Measurements from ENCODE around the gene IL31.

DNA sequence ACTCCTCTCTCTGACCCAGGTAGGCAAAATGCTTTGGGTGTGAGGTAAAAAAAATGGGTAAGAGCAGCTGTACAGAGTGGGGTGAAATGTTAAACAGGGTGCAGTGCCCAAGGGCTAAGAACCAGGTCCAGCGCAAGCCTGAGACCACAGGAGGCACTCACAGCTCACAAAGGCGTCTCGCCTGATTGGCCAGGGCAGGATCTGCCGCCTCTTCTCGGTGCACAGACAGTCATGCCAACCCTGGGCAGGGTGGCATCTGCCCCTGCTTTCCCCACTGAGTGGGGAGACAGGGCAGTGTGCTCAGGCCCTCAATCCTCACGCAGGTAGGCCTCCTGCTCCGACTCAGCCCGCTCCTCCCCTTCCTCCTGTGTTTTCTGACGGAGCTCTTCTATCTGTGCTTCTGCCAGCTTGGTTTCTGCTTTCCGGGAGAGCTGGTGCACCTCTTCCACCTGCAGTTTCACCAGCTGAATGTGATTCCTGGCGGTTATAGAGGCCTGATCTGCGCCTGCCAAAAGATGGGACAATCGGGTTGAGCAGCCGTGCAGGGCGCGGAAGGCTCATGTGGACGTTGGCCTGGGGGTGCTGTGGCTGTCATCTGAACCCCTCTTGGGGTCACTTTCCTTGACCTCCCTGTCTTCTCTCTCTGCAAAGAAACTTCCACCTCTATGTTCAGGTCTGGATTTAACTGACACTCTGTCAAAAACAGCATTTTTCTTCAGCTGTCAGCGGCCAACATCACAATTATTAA, 34.2 kb upstream of the IL31 start:
- TF ChIP-seq JUND (IDR thresholded peaks at IDR 0.05) (no peak), MAX (IDR thresholded peaks at IDR 0.05) (no peak), HNF4A (conservative IDR thresholded peaks at IDR 0.05) (no peak), REST (IDR thresholded peaks at IDR 0.05) (no peak), SP1 (IDR thresholded peaks at IDR 0.05) (no peak), RAD21 (IDR thresholded peaks at IDR 0.05) (no peak), HNF4G (IDR thresholded peaks at IDR 0.05) (no peak), TAF1 (conservative IDR thresholded peaks at IDR 0.05) (no peak), FOXA1 (IDR thresholded peaks at IDR 0.05) (no peak), GABPA (IDR thresholded peaks at IDR 0.05 in 1 of 2, conservative IDR thresholded peaks at IDR 0.05 in 1 of 2) (no peak)
- TF ChIP-seq, protein P1, sequence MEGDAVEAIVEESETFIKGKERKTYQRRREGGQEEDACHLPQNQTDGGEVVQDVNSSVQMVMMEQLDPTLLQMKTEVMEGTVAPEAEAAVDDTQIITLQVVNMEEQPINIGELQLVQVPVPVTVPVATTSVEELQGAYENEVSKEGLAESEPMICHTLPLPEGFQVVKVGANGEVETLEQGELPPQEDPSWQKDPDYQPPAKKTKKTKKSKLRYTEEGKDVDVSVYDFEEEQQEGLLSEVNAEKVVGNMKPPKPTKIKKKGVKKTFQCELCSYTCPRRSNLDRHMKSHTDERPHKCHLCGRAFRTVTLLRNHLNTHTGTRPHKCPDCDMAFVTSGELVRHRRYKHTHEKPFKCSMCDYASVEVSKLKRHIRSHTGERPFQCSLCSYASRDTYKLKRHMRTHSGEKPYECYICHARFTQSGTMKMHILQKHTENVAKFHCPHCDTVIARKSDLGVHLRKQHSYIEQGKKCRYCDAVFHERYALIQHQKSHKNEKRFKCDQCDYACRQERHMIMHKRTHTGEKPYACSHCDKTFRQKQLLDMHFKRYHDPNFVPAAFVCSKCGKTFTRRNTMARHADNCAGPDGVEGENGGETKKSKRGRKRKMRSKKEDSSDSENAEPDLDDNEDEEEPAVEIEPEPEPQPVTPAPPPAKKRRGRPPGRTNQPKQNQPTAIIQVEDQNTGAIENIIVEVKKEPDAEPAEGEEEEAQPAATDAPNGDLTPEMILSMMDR (IDR thresholded peaks at IDR 0.05; ENCODE audit: low read depth, low read length, missing input control), result no peak
- TF ChIP-seq, protein P2, sequence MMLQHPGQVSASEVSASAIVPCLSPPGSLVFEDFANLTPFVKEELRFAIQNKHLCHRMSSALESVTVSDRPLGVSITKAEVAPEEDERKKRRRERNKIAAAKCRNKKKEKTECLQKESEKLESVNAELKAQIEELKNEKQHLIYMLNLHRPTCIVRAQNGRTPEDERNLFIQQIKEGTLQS (IDR thresholded peaks at IDR 0.05), result no peak
- TF ChIP-seq, protein P3, sequence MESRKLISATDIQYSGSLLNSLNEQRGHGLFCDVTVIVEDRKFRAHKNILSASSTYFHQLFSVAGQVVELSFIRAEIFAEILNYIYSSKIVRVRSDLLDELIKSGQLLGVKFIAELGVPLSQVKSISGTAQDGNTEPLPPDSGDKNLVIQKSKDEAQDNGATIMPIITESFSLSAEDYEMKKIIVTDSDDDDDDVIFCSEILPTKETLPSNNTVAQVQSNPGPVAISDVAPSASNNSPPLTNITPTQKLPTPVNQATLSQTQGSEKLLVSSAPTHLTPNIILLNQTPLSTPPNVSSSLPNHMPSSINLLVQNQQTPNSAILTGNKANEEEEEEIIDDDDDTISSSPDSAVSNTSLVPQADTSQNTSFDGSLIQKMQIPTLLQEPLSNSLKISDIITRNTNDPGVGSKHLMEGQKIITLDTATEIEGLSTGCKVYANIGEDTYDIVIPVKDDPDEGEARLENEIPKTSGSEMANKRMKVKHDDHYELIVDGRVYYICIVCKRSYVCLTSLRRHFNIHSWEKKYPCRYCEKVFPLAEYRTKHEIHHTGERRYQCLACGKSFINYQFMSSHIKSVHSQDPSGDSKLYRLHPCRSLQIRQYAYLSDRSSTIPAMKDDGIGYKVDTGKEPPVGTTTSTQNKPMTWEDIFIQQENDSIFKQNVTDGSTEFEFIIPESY (IDR thresholded peaks at IDR 0.05), result no peak

Measured in liver (tissue), 3 donors.